ENCODE results near the gene PFDN4. TPM values are rescaled to one million over a fixed set of nuclear protein-coding genes. Genes with fewer than 3 reads are reported as not detected.

Gene PFDN4
- total and polyA plus RNA-seq, 2 of the 4 experiments (the other 2 are of a cell fraction) = 14.9 to 93.2 TPM

GRCh38 chr20:54170026-54170471 is 37.8 kb upstream of the PFDN4 start:
- POLR2A ChIA-PET (ENCODE audit: unreplicated experiment) = no interaction called here

More at GRCh38 chr20:54170026-54170471, 37.8 kb upstream of the PFDN4 start:
- Histone ChIP-seq H3K36me3 (ENCODE audit: control insufficient read depth, insufficient read depth, low read length) (no peaks in the 10 kb centered on the region), H3K4me1 (ENCODE audit: control insufficient read depth, insufficient read depth, low read length) (no peaks in the 10 kb centered on the region; the same call in 1 of the 2 replicates), H3K9ac (ENCODE audit: low read depth, low read length) (no peak overlapping the region), H3K56ac (ENCODE audit: extremely low read depth, insufficient read depth, low read length) (no peak overlapping the region), H4K91ac (ENCODE audit: insufficient read depth, low read depth, low read length) (no peak overlapping the region), H2AFZ (replicated peaks; ENCODE audit: low read length, poor library complexity) (no peak overlapping the region), H3K14ac (replicated peaks; ENCODE audit: low read depth, low read length) (no peak overlapping the region), H3K27ac (ENCODE audit: insufficient read depth, low read length) (no peak overlapping the region), H3K9me1 (ENCODE audit: insufficient read depth, low read length) (no peaks in the 10 kb centered on the region), H2BK15ac (ENCODE audit: low read depth, low read length) (no peak overlapping the region), H3K79me1 (ENCODE audit: low read depth in 1 of 2, low read length in 2 of 2) (no peaks in the 10 kb centered on the region), H3K4ac (ENCODE audit: low read depth, low read length) (no peak overlapping the region), H2BK120ac (ENCODE audit: low read depth, low read length) (no peak overlapping the region), H3K18ac (ENCODE audit: low read depth, low read length) (no peak overlapping the region), H2BK20ac (ENCODE audit: low read depth, low read length) (no peak overlapping the region), H2AK9ac (replicated peaks; ENCODE audit: low read depth, low read length, poor library complexity) (no peak overlapping the region), H4K5ac (ENCODE audit: low read depth, low read length) (no peak overlapping the region), H3K23ac (ENCODE audit: low read depth, low read length) (no peak overlapping the region), H2AK5ac (ENCODE audit: low read depth, low read length) (no peak overlapping the region), H3K9me3 (ENCODE audit: control insufficient read depth, insufficient read depth, low read length) (no peaks in the 10 kb centered on the region), H4K8ac (ENCODE audit: low read depth in 2 of 2, low read length in 2 of 2) (no peak overlapping the region), H3K27me3 (ENCODE audit: control insufficient read depth, insufficient read depth, low read length) (peaks cover 66% of the 10 kb centered on the region), H4K20me1 (ENCODE audit: insufficient read depth, low read length) (no peaks in the 10 kb centered on the region; the same call in 1 of the 2 replicates), H3K4me3 (ENCODE audit: insufficient read depth, low read depth, low read length) (no peak overlapping the region), H2BK5ac (ENCODE audit: low read depth, low read length, poor library complexity, severe bottlenecking) (no peak overlapping the region), H3K4me2 (ENCODE audit: low read depth, low read length) (no peak overlapping the region)
- WGBS, 2 experiments (ENCODE audit: extremely low coverage in 2 of 2, insufficient read length in 1 of 2) = no CpG with 5 or more reads among the region's 4 CpGs
- dilution Hi-C loops (cut with HindIII; ENCODE audit: low sequenced_read_pairs, unreplicated experiment) (no loop called here), in situ Hi-C loops (cut with MboI; ENCODE audit: low sequenced_read_pairs) (no loop called here), intact Hi-C loops (cut with micrococcal nuclease) (no loop called here)
- TF ChIP-seq SMC3 (IDR thresholded peaks at IDR 0.05; ENCODE audit: low read depth, low read length) (no peak), CHD1 (IDR thresholded peaks at IDR 0.05; ENCODE audit: low read depth, low read length) (no peak), RCOR1 (IDR thresholded peaks at IDR 0.05; ENCODE audit: insufficient replicate concordance, low read length) (no peak), RAD21 (IDR thresholded peaks at IDR 0.05; ENCODE audit: low read length) (no peak), ELK1 (IDR thresholded peaks at IDR 0.05; ENCODE audit: borderline replicate concordance, low read depth, low read length) (no peak), NFE2L2 (IDR thresholded peaks at IDR 0.05; ENCODE audit: low read depth, low read length) (no peak), BHLHE40 (IDR thresholded peaks at IDR 0.05; ENCODE audit: low read depth, low read length) (no peak), FOS (IDR thresholded peaks at IDR 0.05; ENCODE audit: low read depth, low read length) (no peak), CEBPB (IDR thresholded peaks at IDR 0.05; ENCODE audit: low read depth, low read length) (no peak), POLR2A (IDR thresholded peaks at IDR 0.05; ENCODE audit: low read depth, low read length) (no peak), MAZ (IDR thresholded peaks at IDR 0.05; ENCODE audit: borderline replicate concordance, low read depth, low read length) (no peak), MAFK (IDR thresholded peaks at IDR 0.05; ENCODE audit: low read depth, low read length) (no peak), RFX5 (IDR thresholded peaks at IDR 0.05; ENCODE audit: low read depth, low read length) (no peak), MXI1 (IDR thresholded peaks at IDR 0.05; ENCODE audit: borderline replicate concordance, low read depth, low read length) (no peak), CTCF (conservative IDR thresholded peaks at IDR 0.05; ENCODE audit: low read depth, low read length) (no peak), USF2 (IDR thresholded peaks at IDR 0.05; ENCODE audit: low read depth, low read length) (no peak)
- DNase-seq (no peak), ATAC-seq (ENCODE audit: low read depth) (no peak)
- BruUV-seq (replicated peaks) = no TSS peak
- CTCF ChIA-PET = interaction anchor here (1.1 to 1.4 kb wide), 2 partner anchors 9 to 30 kb away, joined by 4 to 5 read pairs; no protein-coding TSS in a partner anchor
